Measurements from ENCODE around the gene ANKRD13A.
"Not testable (repeated sequence)": the region's sequence is repeated elsewhere in the genome, so short reads cannot be mapped to it uniquely, and the experiment has no call there.

GRCh38 chr12:110056643-110057042 is 57.4 kb downstream of the ANKRD13A start:
- TF ChIP-seq CTCF, POLR2A (IDR thresholded peaks at IDR 0.05): not testable (repeated sequence)
